HEK293 (cell line): ENCODE measurements around the gene UTP14C.
A peak's percentile ranks its signal among the peaks of the same experiment; 100 is the strongest.

ENCODE experiments used
- CTCF ChIA-PET: fragments of 350-600 bp; formaldehyde crosslinking; extraction: SDS; loops from one replicate; lab custom pipeline; 2021; ENCODE audit warnings: antibody characterized with exemption; lab: Yijun Ruan, JAX
- POLR2A ChIA-PET: fragments of 300-600 bp; formaldehyde crosslinking; extraction: SDS; loops from one replicate; lab custom pipeline; 2020; ENCODE audit warnings: antibody characterized with exemption, inconsistent platforms; lab: Yijun Ruan, JAX
- H3K27ac ChIP-seq: fragments of 200-500 bp; sonication (Bioruptor generic); 2 replicates; pipeline ENCODE4 v1.5.1; 2014; ENCODE audit warnings: low read depth, low read length, control low read depth, inconsistent platforms; ENCODE audit errors: extremely low read depth
- H3K36me3 ChIP-seq, 2 experiments: fragments of 200-500 bp in 1 of 2; sonication (Bioruptor generic) in 1 of 2; 1 replicate in 1 of 2; 2 replicates in 1 of 2; pipeline ENCODE4 v1.5.1; 2014 to 2017; ENCODE audit warnings: inconsistent platforms in 2 of 2, low read length in 2 of 2; ENCODE audit not compliant: control insufficient read depth in 2 of 2, insufficient read depth in 1 of 2
- H3K4me1 ChIP-seq: fragments of 200-500 bp; sonication (Bioruptor generic); 2 replicates; pipeline ENCODE4 v1.5.1; 2014; ENCODE audit warnings: mild to moderate bottlenecking, low read length, inconsistent platforms; ENCODE audit not compliant: control insufficient read depth, insufficient read depth
- H3K4me3 ChIP-seq: 2 replicates; pipeline ENCODE4 v1.5.1; 2011; ENCODE audit warnings: low read depth, mild to moderate bottlenecking, control low read depth, low read length, moderate library complexity
- H3K9me3 ChIP-seq: fragments of 200-500 bp; sonication (Bioruptor generic); 2 replicates; pipeline ENCODE4 v1.5.1; 2014; ENCODE audit warnings: low read depth, low read length, inconsistent platforms; ENCODE audit not compliant: control insufficient read depth, insufficient read depth
- HOXD13 ChIP-seq: sonication (generic); formaldehyde crosslinking; IDR thresholded peaks from 2 replicates; pipeline ENCODE4 v1.8.0; 2022; ENCODE audit warnings: missing genetic modification reagents, borderline replicate concordance
- KLF10 ChIP-seq: fragments of 450-650 bp; IDR thresholded peaks from 2 replicates; pipeline ENCODE4 v1.5.1; 2018; ENCODE audit warnings: missing biosample characterization, mild to moderate bottlenecking, missing genetic modification characterization
- RBAK ChIP-seq: fragments of 450-650 bp; formaldehyde crosslinking; IDR thresholded peaks from 2 replicates; pipeline ENCODE4 v1.5.1; 2016; ENCODE audit warnings: missing biosample characterization, missing genetic modification characterization
- TRIM28 ChIP-seq: IDR thresholded peaks from 2 replicates; pipeline ENCODE4 v1.6.1; 2011; ENCODE audit warnings: low read length, control low read depth, borderline replicate concordance
- ZNF169 ChIP-seq: fragments of 450-650 bp; formaldehyde crosslinking; IDR thresholded peaks from 2 replicates; pipeline ENCODE4 v1.5.1; 2016; ENCODE audit warnings: missing biosample characterization, missing genetic modification characterization
- ZNF211 ChIP-seq: fragments of 450-650 bp; formaldehyde crosslinking; IDR thresholded peaks from 2 replicates; pipeline ENCODE4 v1.5.1; 2016; ENCODE audit warnings: low read depth, missing biosample characterization, missing genetic modification characterization
- ZNF423 ChIP-seq: fragments of 450-650 bp; formaldehyde crosslinking; IDR thresholded peaks from 2 replicates; pipeline ENCODE4 v1.5.1; 2016; ENCODE audit warnings: missing biosample characterization, missing genetic modification characterization
- ZNF544 ChIP-seq: fragments of 450-650 bp; formaldehyde crosslinking; IDR thresholded peaks from 2 replicates; pipeline ENCODE4 v1.5.0; 2017; ENCODE audit warnings: missing biosample characterization, missing genetic modification characterization
- ZNF560 ChIP-seq: fragments of 450-650 bp; formaldehyde crosslinking; IDR thresholded peaks from 2 replicates; pipeline ENCODE4 v1.5.1; 2017; ENCODE audit warnings: missing biosample characterization, missing genetic modification characterization, borderline replicate concordance
- ZNF664 ChIP-seq: fragments of 450-650 bp; formaldehyde crosslinking; IDR thresholded peaks from 2 replicates; pipeline ENCODE4 v1.5.1; 2016; ENCODE audit warnings: missing biosample characterization, missing genetic modification characterization
- TF ChIP-seq, protein P1 (sequence below): fragments of 450-650 bp; formaldehyde crosslinking; IDR thresholded peaks from 2 replicates; pipeline ENCODE4 v1.5.1; 2016; ENCODE audit warnings: missing biosample characterization, missing genetic modification characterization
- TF ChIP-seq, protein P2 (sequence below): fragments of 450-650 bp; formaldehyde crosslinking; IDR thresholded peaks from 2 replicates; pipeline ENCODE4 v1.5.1; 2016; ENCODE audit warnings: missing biosample characterization, missing genetic modification characterization
- TF ChIP-seq, protein P3 (sequence below): fragments of 450-650 bp; formaldehyde crosslinking; IDR thresholded peaks from 2 replicates; pipeline ENCODE4 v1.5.1; 2017; ENCODE audit warnings: missing biosample characterization, missing genetic modification characterization
- TF ChIP-seq, protein P4 (sequence below): fragments of 450-650 bp; formaldehyde crosslinking; IDR thresholded peaks from 2 replicates; pipeline ENCODE4 v1.5.1; 2016; ENCODE audit warnings: missing biosample characterization, missing genetic modification characterization, borderline replicate concordance

UTP14C gene

DNA sequence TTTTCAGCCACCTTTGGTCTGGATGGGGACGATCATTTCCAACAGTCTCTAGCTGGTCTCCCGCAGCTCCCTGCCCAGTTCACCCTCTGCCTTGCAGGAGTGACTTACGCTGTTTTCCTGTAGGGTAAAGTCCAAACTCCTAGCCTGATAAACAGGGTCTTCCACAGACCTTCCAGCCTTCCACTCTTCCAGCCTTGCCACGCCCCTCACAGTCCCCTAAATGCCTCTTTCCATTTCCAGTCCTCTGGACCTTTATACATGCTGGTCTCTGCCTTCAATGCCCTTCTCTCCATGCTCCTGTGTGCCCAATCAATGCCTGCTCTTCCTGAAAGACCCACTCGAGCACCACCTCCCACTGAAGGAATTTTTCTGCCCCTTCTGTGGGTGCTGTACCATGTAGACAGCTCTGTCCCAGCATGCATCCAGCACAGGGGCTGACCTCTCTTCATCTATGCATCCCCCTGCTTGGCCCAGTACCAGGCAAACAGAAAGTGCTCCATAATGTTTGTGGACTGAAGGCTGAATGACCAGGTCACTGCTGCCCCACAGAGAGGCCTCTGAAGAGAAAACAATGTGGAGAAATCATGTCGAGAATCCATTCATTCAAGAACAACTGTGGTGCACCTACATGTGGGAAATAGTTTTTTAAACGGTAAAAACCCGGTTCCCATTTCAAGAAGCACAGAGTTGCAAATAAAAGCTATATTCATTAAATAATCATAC is 17.8 kb upstream of the UTP14C start (continued):
- TF ChIP-seq, protein P1, sequence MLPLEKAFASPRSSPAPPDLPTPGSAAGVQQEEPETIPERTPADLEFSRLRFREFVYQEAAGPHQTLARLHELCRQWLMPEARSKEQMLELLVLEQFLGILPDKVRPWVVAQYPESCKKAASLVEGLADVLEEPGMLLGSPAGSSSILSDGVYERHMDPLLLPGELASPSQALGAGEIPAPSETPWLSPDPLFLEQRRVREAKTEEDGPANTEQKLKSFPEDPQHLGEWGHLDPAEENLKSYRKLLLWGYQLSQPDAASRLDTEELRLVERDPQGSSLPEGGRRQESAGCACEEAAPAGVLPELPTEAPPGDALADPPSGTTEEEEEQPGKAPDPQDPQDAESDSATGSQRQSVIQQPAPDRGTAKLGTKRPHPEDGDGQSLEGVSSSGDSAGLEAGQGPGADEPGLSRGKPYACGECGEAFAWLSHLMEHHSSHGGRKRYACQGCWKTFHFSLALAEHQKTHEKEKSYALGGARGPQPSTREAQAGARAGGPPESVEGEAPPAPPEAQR (tag by site-specific recombination), result no peak
- no peak for TF ChIP-seq ZNF544

DNA sequence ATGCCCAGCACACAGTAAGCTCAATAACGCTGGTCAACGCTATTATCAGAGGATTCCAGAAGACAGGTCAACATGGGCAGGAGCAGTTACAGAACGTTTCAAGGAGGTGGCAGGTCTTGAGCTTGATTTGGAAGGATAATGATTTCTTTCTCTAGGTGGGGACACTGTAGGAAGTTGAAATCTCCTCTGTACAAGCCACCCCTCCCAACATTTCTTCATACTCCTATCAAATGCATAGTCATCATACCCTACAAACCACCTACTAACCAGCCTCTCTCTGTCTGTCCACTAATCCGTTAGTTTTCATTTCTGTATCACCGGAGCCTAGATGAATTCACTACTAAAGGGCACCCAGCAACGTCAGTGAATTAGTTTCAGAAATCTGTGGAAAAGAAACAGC is 14.5 kb upstream of the UTP14C start:
- Histone ChIP-seq H3K4me3 (peak overlapping the region; percentile 9; the same call in 1 of the 2 replicates), H3K4me1 (no peaks in the 10 kb centered on the region), H3K36me3 (no peaks in the 10 kb centered on the region), H3K27ac (no peak overlapping the region), H3K9me3 (no peaks in the 10 kb centered on the region)
- ChIA-PET CTCF (interaction anchor here (0.6 kb wide), 1 partner anchor 510 kb away, joined by 3 read pairs; no protein-coding TSS in a partner anchor), POLR2A (interaction anchor here (1.2 kb wide), 1 partner anchor 441 kb away, joined by 3 read pairs; no protein-coding TSS in a partner anchor)
- no peak for TF ChIP-seq ZNF560
- no peak for TF ChIP-seq ZNF211 (tag by site-specific recombination)
- TF ChIP-seq, protein P2, sequence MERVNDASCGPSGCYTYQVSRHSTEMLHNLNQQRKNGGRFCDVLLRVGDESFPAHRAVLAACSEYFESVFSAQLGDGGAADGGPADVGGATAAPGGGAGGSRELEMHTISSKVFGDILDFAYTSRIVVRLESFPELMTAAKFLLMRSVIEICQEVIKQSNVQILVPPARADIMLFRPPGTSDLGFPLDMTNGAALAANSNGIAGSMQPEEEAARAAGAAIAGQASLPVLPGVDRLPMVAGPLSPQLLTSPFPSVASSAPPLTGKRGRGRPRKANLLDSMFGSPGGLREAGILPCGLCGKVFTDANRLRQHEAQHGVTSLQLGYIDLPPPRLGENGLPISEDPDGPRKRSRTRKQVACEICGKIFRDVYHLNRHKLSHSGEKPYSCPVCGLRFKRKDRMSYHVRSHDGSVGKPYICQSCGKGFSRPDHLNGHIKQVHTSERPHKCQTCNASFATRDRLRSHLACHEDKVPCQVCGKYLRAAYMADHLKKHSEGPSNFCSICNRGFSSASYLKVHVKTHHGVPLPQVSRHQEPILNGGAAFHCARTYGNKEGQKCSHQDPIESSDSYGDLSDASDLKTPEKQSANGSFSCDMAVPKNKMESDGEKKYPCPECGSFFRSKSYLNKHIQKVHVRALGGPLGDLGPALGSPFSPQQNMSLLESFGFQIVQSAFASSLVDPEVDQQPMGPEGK, result no peak
- TF ChIP-seq, protein P3, sequence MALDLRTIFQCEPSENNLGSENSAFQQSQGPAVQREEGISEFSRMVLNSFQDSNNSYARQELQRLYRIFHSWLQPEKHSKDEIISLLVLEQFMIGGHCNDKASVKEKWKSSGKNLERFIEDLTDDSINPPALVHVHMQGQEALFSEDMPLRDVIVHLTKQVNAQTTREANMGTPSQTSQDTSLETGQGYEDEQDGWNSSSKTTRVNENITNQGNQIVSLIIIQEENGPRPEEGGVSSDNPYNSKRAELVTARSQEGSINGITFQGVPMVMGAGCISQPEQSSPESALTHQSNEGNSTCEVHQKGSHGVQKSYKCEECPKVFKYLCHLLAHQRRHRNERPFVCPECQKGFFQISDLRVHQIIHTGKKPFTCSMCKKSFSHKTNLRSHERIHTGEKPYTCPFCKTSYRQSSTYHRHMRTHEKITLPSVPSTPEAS (tag by site-specific recombination), result no peak
- TF ChIP-seq RBAK, result no peak
- no peak for TF ChIP-seq ZNF169 (tag by site-specific recombination)
- no peak for TF ChIP-seq ZNF664 (tag by site-specific recombination)
- TF ChIP-seq ZNF423 (tag by site-specific recombination), result no peak
- TF ChIP-seq, protein P4, sequence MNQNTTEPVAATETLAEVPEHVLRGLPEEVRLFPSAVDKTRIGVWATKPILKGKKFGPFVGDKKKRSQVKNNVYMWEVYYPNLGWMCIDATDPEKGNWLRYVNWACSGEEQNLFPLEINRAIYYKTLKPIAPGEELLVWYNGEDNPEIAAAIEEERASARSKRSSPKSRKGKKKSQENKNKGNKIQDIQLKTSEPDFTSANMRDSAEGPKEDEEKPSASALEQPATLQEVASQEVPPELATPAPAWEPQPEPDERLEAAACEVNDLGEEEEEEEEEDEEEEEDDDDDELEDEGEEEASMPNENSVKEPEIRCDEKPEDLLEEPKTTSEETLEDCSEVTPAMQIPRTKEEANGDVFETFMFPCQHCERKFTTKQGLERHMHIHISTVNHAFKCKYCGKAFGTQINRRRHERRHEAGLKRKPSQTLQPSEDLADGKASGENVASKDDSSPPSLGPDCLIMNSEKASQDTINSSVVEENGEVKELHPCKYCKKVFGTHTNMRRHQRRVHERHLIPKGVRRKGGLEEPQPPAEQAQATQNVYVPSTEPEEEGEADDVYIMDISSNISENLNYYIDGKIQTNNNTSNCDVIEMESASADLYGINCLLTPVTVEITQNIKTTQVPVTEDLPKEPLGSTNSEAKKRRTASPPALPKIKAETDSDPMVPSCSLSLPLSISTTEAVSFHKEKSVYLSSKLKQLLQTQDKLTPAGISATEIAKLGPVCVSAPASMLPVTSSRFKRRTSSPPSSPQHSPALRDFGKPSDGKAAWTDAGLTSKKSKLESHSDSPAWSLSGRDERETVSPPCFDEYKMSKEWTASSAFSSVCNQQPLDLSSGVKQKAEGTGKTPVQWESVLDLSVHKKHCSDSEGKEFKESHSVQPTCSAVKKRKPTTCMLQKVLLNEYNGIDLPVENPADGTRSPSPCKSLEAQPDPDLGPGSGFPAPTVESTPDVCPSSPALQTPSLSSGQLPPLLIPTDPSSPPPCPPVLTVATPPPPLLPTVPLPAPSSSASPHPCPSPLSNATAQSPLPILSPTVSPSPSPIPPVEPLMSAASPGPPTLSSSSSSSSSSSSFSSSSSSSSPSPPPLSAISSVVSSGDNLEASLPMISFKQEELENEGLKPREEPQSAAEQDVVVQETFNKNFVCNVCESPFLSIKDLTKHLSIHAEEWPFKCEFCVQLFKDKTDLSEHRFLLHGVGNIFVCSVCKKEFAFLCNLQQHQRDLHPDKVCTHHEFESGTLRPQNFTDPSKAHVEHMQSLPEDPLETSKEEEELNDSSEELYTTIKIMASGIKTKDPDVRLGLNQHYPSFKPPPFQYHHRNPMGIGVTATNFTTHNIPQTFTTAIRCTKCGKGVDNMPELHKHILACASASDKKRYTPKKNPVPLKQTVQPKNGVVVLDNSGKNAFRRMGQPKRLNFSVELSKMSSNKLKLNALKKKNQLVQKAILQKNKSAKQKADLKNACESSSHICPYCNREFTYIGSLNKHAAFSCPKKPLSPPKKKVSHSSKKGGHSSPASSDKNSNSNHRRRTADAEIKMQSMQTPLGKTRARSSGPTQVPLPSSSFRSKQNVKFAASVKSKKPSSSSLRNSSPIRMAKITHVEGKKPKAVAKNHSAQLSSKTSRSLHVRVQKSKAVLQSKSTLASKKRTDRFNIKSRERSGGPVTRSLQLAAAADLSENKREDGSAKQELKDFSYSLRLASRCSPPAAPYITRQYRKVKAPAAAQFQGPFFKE (tag by site-specific recombination), result no peak
- TF ChIP-seq KLF10 (tag by site-specific recombination), result no peak
- no peak for TF ChIP-seq TRIM28
- TF ChIP-seq HOXD13 (CRISPR knock-in tag), result no peak
